GM19467 (cell line): ENCODE results near the gene EYA2.

Source experiments
- ATAC-seq: cut with Tn5 transposase; IDR thresholded peaks from one replicate; pipeline ENCODE4 v1.9.1; 2021; ENCODE audit warnings: mild to moderate bottlenecking, moderate library complexity; ENCODE audit not compliant: unreplicated experiment

Gene EYA2

DNA sequence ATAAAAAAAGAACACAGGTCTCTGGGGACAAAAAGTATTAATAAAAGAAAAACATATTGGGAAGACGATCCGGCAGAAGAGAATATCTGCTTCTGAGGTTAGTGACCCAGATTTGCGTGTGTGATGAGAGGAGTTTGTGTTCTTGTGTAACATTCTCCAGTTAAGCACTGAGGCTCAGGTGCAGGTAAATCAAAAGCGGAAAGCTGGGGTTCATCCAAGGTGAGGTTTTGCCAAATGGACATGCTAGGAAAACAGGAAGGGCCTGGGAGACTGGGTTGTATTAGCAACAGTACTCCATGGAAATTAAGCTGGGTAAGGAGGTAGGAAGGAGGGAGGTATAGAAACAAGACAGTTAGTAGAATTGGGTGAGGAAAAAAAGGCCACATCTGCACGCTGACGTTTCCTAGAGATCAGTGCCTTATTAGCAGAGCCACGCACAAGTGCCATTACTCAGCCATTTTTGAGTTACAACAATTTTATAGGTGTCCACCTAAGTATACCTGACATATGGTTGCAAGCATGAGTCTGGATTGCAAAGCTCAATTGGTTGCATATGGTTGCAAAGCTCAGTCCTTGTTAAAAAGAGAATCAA lies 322.3 kb downstream of the EYA2 start:
- no peak for ATAC-seq

DNA sequence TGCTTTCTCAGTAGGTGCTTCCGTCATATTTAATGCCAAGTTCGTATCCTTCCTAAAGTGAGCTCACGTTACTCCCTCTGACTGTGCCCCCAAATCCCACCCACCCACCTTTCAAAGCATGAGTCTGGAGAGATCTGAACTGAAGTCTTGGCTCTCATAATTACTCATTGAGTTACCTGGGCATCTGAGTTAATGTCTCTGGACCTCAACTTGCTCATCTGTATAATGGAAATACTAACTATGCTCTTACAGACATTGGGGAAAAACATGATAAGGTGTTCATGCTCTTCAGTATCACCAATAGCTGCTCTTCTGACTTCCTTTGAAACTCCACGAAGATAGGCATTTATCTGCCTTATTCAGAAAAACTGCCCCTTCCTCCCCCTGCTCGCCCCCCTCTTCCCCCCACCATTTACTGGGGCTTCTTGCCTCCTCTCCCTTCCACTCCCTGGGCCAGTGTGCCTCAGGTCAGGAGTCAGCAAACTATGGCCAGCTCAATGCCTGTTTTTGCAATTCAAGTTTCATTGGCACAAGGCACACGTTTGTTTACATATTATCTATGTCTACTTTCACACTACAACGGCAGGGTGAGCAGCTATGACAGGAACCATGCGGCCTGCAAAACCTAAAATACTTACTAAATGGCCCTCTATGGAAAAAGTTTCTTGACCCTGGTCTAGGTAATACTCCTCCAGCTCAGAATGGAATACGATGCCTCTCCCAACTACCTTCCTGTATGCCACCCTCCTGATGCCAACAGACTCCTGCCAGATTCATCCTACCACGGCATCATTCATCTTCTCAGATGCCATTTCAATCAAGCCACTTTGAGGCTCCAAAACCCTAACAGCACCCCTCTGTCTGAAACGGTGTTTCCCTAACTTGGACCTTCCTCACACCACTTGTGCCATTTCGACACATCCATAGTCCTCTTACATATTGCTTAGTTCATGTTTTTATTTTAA lies 323.1 kb downstream of the EYA2 start:
- ATAC-seq, result no peak

- no peak for ATAC-seq
Observed at GRCh38 chr20:47220161-47220582, 325.5 kb downstream of the EYA2 start.

DNA sequence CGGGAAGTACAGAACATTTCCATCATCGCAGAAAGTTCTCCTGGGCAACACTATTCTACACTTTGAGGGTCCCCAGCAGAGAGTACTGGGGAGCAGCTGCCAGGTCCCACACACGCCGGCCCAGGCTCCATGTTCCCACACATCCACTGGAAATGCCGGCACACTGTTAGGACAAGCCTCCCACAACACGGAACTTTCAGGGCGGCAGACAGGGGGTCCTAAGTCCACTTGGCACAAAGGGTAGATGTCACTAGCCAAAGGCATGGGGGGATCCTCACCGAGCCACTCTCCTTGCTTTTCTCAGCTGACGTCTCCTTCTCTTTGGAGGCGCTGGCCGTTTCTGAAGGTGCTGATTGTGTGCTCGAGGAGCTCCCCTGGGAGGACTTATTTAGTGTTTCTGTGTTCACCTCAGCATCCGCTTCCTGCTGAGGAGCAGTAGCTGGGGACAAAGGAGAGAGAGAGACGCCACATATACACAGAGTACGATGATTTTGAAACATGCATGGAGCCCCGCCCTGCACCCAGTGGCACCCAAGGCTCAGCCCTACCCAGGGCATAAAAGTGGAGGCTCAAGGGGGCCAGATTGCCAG lies 326.5 kb downstream of the EYA2 start:
- no peak for ATAC-seq

DNA sequence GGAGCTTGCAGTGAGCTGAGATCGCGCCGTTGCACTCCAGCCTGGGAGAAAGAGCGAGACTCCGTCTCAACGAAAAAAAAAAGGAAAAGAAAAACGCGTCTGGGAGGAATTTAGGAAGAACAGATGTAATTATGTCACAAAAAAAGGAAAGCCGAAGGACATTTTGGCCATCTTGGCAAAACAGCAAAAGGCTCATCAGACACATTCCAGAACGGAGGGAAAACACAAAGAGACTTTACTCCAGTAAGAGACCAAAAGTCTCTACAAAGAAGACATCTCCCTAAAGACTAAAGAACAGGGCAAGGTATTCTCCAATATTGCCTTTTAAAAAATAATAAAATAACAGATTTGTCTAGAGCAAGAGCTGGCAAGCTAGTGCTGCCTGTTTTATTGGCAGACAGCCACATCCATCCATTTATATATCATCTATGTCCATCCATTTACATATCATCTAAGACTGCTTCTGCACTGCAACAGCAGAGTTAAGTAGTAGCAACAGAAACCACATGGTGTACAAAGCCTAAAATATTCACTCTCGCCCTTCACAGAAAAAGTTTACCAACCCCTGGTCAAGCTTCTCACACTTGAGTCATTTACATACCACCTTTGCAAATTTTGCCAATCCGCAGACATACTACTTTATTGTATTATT lies 328.0 kb downstream of the EYA2 start:
- ATAC-seq, result no peak

- ATAC-seq, result no peak
Observed at GRCh38 chr20:47223896-47224295, 329.3 kb downstream of the EYA2 start.

- ATAC-seq, result no peak
Observed at GRCh38 chr20:47224300-47224791, 329.7 kb downstream of the EYA2 start.

GRCh38 chr20:47224857-47225256 lies 330.2 kb downstream of the EYA2 start:
- ATAC-seq, result no peak

DNA sequence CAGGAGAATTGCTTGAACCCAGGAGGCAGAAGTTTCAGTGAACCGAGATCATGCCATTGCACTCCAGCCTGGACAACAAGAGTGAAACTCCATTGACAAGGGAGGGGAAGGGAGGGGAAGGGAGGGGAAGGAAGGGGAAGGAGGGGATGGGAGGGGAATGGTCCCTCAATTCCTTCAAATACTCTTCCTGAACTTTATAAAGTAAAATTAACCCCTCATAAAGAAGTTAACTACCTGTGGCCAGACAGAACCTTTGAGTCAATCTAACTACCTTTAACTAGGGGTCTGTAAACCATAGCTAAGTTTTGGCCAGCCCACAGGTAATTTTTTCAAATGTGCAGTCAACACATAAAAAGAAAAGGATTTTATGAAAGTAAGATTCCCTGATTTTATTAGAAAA lies 330.8 kb downstream of the EYA2 start:
- no peak for ATAC-seq

- ATAC-seq, result no peak
Observed at GRCh38 chr20:47227119-47227518, 332.5 kb downstream of the EYA2 start.

DNA sequence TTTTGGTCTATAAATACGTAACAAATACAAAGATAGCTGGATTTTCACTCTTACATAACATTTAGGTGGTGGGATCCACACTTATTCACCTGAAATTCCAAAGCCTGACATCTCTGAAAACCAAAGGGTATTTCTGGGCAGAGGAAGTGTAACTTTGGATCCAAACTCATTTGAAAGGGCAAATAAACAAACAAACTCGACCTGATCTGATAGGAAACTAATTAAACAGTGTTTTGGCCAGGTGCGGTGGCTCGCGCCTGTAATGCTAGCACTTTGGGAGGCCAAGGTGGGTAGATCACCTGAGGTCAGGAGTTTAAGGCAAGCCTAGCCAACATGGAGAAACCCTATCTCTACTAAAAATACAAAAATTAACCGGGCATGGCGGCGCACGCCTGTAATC lies 332.9 kb downstream of the EYA2 start:
- no peak for ATAC-seq

GRCh38 chr20:47228654-47229053 lies 334.0 kb downstream of the EYA2 start:
- no peak for ATAC-seq

DNA sequence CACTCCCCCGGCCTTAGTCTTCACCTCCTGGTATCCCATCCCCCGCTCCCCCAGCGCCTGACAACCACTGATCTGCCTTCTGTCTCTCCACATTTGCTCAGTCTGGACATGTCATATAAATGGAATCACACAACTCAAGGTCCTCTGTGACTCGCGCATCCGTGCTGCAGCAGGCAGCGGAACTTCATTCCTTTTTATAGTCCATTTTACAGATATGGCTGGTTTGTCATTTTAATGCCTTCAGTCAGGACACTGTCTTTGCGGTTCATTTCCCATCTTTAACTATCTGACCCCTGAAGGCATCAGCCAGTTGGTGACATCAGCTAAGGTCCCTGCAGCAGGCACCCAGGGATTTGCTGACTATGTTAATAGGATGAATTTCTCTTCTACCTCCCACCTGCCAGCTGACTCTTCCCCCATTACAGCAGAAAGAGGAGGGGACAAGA lies 336.2 kb downstream of the EYA2 start:
- ATAC-seq, result no peak

GRCh38 chr20:47231382-47232039 lies 336.9 kb downstream of the EYA2 start:
- no peak for ATAC-seq

- ATAC-seq, result no peak
Observed at GRCh38 chr20:47232518-47232917, 337.9 kb downstream of the EYA2 start.

DNA sequence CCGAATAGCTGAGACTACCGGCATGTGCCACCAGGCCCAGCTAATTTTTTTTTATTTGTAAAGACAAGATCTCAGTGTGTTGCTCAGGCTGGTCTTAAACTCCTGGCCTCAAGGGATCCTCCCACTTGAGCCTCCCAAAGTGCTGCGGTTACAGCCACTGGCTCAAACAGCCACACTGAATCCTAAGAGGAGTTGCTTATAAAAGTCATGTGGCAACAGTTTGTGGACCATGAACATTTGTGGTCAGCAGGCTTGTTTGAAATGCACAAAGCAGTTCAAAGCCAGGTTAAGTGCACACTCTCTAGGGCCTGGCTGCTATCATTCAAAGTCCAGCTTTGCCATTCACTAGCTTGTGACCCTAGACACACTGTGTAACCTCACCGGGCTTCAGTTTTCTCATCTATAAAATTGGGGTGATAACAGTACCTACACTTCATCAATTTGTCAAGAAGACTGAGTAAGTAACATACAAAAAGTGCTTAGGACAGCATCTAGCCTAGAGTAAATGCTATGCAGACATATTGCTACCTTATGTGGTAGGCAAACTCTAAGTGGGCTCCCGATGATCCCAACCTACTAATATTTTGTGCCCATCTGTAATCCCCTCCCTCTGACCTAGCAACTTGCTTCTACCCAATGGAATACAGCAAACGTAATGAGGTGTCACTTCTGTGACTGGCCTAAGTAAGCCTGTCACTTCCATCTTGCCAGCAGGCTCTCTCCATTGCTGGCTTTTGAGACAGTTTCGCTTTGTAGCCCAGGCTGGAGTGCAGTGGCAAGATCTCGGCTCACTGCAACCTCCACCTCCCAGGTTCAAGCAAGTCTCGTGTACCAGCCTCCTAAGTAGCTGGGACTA lies 338.9 kb downstream of the EYA2 start:
- ATAC-seq, result no peak

DNA sequence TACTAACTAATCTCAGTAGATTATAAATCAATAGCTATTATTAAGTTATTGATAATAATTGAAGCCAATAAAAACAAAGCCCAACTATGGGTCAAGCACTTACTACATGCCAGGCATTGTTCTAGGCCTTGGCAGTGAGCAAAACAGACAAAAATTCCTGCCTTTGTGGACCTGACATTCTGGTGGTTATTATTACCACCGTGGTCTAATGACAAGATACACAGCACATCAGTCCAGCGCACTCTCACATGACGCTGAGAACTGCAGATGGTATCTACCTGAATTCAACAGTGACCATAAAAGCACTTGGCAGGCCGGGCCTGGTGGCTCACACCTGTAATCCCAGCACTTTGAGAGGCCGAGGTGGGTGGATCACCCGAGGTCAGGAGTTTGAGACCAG lies 340.5 kb downstream of the EYA2 start:
- ATAC-seq, result no peak

GRCh38 chr20:47235853-47236638 lies 341.4 kb downstream of the EYA2 start:
- ATAC-seq, result no peak

- ATAC-seq, result no peak
Observed at GRCh38 chr20:47236639-47236900, 341.9 kb downstream of the EYA2 start.
